ENCODE results near the gene WDTC1.
A peak's percentile ranks its signal among the peaks of the same experiment; 100 is the strongest.

WDTC1 gene

DNA sequence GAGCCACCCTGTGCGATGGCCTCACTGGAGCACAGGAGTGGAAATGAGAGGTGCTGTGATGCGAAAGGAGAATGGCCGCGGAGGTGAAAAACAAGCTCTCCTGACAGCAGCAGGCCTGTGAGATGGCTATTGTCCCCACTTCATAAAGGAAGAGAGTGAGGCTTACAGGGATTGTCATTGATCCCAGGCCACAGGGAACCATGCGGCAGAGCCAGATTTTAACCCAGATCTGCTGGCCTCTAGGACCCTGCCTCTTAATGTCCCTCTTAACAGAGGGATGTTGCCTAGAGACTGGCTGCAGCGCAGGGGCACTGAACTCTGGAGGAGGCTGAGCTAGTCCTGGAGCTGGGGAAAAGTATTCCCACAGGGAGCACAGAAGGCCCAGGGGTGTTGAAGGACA is 104.3 kb downstream of the WDTC1 start:
- no peak for DNase-seq

DNA sequence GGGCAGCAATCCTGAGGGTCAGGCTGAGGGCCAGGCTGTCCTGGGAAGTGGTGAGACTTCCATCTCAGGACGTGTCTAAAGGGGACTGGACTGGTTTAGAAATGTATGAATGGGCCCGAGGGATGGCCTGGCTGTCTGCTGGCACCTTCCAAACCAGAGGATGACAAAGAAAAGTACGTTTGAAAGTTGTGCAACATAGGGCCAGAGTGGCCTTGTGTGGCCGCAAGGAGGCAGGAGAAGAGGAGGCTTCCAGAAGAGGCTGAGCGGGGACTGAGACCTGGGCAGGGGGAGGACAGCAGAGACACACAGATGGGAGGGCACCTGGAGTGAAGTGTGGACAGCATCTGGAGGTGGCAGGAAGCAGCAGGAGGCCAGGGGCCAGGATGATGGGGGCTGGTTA is 104.8 kb downstream of the WDTC1 start:
- DNase-seq: peak in 1 of 2 experiments; percentile 45

DNA sequence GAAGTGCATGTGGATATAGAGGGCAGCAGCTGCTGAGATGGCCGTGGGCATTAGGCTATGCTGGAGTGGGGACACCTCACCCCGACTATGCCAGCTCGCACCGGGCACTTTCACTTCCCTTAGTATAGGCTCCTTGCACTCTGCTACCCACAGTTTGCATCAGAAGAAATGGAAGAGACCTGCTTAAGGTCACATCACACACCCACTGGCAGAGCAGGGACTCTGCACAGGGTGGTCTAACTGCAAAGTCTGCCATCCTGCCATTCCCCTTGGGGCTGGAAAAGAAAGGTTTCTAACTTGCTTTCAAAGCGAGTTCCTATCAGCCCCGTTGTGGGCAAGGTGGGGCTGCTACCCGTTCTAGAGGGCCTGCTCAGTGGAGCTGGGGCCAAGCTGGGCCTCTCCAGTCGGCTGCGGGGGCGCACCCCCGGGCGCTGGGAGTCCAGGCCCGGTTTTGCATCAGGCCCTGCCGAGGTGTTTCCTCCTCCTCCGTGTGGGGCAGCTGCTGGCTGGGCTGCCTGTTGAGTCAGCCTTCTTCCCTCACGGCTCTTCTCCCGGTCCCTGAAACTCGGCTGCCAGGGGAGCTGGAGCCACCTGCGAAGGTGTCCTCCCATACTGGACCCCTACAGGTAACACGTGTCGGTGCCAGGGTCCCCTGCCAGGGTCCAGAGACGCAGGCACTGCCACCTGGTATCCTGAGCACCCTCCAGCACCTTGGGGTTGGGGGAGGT is 107.3 kb downstream of the WDTC1 start, which contains the start of gene SYTL1:
TSS of gene SYTL1 (plus strand) at position 498 of the 728 bp plus-strand sequence. CDS start 3,313 bp downstream, outside the sequence.
- peak in 1 of 2 experiments; percentile 59 for DNase-seq

DNA sequence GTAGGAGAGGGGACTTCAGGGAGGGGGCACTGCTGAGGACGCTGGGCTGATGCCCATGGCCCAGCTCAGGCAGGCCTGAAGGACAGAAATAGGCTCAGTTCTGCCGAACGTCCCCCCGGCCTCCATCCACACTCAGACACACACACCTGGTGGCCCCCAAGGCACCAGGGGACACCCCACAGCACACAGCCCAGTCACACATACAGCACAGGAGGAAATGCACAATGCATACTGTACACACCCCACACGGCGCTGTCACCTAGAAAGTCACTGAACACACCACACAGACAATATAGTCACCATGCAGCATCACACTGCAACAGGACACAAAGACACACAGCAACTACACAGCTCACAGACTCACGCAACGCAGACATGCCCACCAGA is 108.0 kb downstream of the WDTC1 start:
- DNase-seq: no peak

DNA sequence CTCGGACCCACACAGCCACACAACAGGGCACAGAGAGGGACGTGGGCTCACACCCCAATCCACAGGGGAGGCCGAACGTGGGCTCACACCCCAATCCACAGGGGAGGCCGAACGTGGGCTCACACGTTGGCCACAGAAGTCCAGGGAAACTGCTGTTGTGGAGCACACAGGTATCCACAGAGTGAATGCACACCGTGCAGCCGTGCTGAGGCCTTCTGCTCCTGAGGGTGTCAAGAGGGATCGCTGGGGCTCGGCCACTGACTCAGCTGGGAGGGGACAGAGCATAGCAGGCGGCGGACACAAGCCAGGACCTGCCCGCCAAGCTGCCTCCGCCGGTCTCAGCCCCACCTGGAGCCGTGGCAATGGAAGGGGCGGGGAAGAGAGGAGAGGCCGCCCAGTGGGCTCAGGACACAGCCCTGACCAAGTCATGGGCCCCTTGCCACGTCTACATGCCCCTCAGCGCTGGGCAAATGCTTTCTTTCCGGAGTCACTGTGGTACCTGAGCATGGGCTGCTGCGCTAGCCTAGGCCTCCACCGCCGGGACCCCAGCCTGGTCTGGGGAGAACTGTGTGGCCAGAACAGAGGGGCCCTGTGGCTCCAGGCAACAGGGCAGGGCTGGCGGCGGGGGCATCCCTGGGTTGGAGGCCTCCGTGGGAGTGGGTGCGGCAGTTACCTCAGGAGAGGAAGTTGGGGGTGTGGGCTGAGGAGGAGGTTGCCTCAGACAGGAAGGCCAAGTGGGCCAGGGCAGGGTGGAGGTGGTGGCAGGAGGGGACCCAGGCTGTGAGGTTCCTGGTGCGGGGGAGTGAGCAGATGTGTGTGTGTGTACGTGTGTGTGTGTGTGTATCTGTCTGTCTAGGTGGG is 108.6 kb downstream of the WDTC1 start:
- peak in 1 of 2 experiments; percentile 41 for DNase-seq

DNA sequence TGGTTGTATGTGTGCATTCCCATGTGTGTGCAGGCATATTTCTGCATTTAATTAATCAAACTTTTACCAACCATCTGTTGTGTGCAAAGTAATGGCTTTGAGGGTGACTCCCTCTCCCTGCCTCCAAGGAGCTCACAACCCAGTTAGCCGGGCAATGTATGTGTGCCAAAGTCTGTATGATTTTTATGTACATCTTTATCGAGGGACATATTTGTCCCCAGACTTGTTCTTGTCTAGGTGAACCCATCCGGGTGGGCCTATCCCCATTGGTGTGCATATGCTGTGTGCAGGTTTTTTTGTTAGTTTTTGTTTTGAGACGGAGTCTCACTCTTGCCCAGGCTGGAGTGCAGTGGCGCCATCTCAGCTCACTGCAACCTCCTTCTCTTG is 109.2 kb downstream of the WDTC1 start:
- peak in 1 of 2 experiments; percentile 33 for DNase-seq

DNA sequence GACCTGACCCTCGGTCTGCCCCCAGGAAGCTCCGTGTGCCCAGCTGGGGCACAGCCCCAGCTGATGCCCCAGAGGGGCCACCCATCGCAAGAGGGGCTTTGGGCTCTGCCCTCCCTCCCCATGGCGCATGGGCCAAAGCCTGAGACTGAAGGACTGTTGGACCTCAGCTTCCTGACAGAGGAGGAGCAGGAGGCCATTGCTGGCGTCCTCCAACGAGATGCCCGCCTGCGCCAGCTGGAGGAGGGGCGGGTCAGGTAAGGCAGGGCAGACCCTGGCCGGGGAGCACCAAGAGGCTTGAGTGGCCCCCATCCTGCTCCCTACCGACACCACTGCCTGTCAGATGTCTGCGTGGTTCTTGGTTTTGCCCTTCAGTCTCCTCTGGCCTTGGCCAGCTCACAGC is 110.8 kb downstream of the WDTC1 start:
- DNase-seq: no peak

DNA sequence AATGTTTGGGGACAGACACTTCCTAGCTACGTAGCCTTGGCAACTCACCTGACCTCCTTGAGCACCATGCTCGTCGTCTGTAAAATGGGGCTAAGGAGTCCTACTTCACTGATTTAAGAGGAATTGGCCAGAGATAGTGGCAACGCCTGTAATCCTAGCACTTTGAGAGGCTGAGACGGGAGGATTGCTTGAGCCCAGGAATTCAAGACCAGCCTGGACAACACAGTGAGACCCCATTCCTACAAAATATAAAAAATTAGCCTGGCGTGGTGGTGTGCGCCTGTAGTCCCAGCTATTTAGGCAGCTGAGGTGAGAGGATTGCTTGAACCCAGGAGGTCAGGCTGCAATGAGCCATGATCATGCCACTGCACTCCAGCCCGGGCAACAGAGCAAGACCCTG is 111.9 kb downstream of the WDTC1 start:
- no peak for DNase-seq

DNA sequence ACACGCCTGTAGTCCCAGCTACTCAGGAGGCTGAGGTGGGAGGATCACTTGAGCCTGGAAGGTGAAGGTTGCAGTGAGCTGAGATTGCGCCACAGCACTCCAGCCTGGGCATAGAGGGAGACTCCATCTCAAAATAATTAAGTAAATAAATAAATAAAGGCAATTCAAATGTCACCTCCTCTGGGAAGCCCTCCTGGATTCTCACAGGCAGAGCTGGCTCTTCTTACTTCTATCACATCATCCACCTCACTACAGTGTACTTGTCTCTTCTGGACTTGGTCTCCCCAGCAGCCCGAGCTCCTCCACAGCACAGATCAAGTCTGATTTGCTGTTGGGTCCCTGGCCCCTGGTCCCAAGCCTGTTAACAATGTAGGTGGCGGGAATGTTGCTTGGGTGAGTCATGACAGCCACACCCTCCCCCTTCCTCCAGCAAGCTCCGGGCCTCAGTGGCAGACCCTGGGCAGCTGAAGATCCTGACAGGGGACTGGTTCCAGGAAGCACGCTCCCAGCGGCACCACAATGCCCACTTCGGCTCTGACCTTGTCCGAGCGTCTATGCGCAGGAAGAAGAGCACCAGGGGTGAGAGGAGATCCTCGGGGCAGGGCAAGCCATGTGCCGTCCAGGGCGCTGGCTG is 112.7 kb downstream of the WDTC1 start:
- DNase-seq: no peak

DNA sequence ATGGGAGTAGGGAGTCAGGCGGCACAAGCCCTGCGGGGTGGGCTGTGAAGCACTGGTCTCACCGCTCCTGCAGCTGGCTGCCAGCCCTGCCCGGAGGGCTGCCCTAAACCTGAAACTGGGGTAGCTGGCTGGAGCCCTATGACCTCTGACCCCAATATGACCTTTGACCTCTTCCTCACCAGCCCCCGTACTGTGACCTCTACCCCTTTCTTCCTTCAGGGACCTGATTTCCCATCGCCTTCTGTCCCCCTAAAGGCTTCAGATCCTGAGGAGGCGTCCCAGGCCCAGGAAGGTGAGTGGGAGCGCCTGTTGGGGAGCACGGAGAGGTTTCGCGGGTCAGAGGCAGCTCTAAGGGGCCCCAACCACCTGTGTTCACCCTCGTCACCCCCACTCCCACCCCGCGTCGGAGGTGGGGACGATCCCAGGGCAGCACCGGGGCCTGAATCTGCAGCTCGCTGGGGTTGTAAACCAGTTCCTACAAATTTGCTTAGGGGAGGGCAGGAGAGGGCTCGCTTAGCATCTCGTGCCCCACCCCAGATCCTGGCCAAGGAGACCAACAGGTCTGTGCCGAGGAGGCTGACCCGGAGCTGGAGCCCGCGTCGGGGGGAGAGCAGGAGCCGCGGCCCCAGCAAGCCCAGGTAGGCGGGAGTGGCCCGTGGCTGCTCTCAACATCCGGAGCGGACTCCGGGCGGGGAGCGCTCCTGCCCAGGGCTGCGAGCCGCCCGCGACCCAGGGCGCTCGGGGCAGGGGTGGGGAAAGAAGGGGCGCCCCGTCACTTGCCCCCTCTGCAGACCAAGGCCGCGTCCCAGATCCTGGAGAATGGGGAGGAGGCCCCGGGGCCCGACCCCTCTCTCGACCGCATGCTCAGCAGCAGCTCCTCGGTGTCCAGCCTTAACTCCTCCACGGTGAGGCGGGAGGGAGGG is 114.7 kb downstream of the WDTC1 start:
- peak; percentile 33 to 53 for DNase-seq

DNA sequence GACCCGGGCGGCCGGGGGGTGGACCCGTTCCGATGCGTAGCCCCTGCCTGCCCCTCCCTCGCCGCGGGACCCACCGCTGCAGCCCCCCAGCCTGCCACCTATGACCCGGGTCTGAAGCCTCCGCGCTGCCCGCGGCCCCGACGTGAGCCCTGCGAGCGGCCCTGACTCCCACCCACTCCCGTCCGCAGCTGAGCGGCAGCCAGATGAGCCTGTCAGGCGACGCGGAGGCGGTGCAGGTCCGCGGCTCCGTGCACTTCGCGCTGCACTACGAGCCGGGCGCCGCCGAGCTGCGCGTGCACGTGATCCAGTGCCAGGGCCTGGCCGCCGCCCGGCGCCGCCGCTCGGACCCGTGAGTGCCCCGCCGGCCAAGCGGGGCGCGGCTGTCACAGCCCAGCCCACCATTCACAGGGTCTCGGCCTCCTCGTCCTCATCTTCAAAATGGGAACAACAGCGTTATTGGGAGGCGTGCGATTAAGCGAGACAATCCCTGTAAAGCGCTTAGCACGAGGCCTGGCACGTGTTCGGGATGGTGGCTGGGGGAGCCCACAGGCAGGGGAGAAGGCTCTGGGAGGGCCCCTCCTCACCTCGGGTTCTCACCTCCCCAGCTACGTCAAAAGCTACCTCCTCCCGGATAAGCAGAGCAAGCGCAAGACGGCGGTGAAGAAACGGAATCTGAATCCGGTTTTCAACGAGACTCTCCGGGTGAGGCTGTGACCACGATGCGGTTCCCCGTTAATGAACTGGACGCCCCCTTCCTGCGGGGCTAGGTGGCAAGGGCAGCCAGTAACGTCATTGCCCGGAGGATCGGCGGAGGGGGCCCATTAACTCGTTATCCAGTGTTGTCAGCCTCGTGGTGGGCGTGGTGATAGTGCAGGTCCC is 115.6 kb downstream of the WDTC1 start:
- peak; percentile 38 to 70 for DNase-seq

DNA sequence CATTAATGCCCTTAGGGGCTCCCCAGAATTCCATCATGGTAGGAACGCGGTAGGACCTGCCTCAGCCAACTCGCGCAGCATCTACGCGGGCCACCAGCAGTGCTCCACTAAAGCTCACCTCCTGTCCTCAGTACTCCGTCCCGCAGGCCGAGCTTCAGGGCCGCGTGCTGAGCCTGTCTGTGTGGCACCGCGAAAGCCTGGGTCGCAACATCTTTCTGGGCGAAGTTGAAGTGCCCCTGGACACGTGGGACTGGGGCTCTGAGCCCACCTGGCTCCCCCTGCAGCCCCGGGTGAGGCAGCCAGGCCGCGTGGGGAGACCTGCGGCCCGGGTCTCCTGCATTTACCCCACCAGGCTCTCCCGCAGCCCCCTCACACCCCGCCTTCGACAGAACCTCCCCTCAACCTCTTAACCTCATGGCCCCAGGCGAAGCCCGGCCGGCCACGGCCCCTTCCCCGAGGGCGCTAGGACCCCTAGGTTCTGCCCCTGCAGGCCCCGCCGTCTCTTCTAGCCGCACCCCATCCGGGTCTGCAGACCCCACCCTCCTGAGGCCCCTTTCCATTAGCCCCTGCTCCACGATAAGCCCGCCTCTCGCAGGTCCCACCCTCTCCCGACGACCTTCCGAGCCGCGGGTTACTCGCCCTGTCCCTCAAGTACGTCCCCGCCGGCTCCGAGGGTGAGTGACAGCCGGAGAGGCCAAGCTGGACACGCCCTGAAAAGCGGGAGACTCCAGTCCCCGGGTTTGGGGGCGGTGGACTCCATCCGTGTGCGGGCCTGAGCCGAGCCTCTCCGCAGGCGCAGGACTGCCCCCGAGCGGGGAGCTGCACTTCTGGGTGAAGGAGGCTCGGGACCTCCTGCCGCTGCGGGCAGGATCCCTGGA is 116.5 kb downstream of the WDTC1 start:
- peak in 1 of 2 experiments; percentile 50 for DNase-seq

DNA sequence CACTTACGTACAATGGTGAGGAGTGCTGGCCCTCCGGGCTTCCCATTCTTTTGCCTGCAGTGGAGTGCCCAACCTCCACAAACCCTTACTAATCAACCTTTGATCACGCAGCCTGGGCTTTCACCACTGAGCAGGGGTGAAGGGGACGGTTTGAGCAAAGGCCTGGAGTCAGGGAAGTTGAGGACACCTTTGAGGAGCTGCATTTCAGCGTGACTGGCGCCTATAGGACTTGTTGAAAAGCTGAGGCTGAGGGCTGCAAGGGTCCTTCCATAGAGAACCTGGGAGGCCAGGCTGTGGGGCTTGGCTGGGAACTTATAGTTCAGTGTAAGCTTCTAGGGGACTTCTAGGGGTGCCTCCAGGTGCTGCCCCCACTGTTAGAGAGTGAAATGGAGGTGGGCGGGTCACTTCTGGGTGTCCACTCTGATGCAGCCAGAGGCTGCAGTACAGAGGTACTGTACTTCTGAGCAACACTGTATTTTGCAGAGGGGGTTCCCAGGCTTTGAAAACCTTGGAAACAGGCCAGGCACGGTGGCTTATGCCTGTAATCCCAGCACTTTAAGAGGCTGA is 117.2 kb downstream of the WDTC1 start:
- DNase-seq: no peak

DNA sequence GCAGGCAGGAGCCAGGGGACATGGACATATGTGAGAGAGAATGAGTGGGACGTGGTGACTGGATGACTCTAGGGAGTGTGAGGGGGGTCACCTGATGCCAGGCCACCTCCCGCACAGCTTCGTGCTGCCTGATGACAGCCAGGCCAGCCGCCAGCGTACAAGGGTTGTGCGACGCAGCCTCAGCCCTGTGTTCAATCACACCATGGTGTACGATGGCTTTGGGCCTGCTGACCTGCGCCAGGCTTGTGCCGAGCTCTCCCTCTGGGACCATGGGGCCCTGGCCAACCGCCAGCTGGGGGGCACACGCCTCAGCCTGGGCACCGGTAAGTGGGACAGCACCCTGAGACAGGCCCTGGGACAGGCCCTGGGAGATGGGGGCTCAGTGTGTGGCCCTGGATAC is 118.7 kb downstream of the WDTC1 start:
- no peak for DNase-seq

DNA sequence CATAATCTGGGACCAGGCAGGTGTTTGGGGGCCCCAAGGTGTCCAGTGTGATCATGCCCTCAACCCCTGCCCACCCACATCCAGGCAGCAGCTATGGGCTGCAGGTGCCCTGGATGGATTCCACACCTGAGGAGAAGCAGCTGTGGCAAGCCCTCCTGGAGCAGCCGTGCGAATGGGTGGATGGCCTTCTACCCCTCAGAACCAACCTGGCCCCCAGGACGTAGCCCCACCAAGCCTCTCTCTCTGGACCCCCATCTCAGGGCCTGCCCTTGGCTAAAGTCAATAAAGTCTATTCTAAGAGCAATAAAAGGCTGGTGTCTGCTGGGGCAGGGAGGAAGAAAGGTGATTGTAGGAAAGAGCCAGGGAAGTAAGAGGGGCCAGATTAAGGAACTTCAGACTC is 119.2 kb downstream of the WDTC1 start:
- DNase-seq: no peak

DNA sequence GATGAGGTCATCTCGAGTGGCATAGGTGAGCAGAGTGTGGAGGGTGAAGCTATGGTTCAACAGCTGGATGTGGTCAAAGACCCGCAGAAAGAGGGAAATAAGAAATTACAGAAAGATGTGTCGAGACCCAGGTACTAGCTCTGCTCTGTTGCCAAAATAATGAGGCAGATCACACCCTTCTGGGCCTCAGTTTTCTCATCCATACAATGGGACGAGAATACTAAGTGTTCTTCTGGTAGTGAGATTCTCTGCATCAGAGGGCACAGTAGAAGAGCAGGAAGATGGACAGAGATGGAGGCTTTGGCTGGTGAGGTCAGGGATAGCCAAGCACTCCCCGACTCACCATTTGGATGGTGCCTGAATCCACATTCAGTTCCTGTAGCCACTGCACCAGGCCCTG is 121.3 kb downstream of the WDTC1 start:
- no peak for DNase-seq

DNA sequence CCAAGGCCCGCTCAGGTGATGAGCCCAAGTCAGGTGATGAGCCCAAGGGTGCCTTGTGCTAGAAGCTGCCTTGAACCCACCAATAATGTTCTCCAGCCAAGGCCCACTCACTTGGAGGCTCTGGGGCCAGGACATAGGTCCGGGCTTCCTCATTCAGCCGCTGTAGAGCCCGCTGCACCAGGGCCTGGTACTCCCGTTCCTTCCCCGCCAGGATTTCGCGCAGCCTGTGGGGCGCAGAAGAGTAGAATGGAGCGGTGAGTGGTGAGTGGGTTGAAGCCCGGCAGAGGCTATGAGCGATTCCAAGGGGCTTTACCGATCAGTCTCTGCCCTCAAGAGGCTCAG is 121.8 kb downstream of the WDTC1 start:
- no peak for DNase-seq

DNA sequence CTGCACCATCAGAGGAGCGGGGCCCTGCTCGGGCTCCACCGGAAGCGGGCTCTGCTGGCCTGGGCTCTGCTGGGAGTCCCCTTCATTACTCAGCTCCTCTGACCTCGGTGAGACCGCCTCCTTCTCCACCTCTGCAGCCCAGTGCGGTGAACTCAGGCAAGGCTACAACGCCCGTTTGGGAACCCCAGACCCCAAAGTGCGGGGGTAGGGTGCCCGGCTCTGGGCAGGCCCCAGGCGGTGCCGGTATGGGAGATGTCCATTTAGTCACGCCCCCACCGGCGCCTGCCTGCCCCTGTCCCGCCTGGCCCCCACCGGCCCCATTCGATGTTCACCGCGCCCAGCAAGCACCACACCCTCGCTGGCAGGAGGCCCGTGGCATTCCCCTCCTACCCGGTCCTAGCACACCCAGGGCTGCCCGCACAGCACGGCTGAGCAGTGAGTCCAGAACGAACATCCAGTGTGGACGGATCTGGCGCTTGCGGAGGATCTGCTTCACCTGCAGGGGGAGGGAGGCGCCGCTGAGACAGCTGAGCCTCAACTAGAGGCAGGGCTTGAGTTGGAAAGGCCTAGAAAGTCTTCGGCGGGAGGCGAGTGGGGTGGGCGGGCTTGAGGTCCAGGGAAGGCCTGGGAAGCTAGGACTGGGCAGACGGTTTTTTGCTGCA is 122.3 kb downstream of the WDTC1 start:
- no peak for DNase-seq

DNA sequence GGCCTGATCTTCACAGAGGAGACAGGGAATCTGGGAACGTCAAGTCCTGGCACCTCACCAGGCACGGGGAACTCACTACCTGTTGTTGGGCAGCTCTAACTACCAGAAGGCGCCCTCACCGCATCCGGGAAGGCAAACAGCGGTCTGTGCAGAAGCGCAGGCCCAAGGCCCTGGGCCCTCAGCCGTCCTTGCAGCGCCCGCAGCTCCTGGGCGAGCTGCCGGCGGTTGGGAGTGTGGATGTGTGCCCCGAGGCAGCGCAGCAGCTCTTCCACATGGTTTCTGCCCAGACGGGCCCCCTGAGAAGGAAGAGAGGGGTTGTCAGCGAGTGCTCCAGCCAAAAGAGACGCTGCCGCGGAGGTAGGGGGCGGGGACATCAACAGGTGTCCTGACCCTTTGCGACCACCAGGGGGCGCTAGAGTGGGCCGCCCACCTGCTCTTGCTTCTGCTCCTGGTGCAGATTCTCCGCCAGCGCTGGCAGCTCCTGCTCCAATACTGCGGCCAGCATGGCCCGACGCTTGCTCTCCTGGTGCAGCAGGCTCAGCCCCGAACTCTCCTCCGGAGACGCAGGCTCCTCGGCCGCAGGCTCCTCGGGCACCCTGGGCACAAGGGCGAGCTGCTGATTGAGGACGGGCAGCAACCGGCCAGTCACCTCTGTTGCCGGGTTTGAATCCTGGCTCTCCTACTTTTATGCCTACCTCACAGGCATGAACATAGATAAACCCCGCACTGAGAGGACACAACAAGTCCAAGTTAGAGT is 123.0 kb downstream of the WDTC1 start:
- DNase-seq: peak in 1 of 2 experiments; percentile 48
